Measurements from ENCODE around the gene LOC101059915.
A peak's percentile ranks its signal among the peaks of the same experiment; 100 is the strongest.
"Not testable (repeated sequence)": the region's sequence is repeated elsewhere in the genome, so short reads cannot be mapped to it uniquely, and the experiment has no call there.

Gene LOC101059915

GRCh38 chrX:71644406-71644805 is 22.9 kb upstream of the LOC101059915 start:
- DNase-seq = not testable (repeated sequence)

GRCh38 chrX:71650333-71650969 is 16.9 kb upstream of the LOC101059915 start:
- no peak for DNase-seq

- peak; percentile 48 for DNase-seq
These were observed 14.9 kb upstream of the LOC101059915 start for GRCh38 chrX:71652405-71652804.

DNA sequence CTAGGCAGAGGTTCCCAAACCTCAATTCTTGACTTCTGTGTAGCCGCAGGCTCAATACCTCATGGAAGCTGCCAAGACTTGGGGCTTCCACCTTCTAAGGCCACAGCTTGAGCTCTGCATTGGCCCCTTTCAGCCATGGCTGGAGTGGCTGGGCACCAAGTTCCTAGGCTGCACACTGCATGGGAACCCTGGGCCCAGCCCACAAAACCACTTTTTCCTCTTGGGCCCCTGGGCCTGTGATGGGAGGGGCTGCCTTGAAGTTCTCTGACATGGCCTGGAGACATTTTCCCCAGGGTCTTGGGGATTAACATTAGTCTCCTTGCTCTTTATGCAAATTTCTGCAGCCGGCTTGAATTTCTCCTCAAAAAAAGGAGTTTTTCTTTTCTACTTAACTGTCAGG is 14.0 kb upstream of the LOC101059915 start:
- no peak for DNase-seq

GRCh38 chrX:71657267-71657666 is 10.1 kb upstream of the LOC101059915 start:
- DNase-seq = no peak

GRCh38 chrX:71659342-71659741 is 8.0 kb upstream of the LOC101059915 start:
- DNase-seq = no peak

- DNase-seq = no peak
These were observed 7.4 kb upstream of the LOC101059915 start for GRCh38 chrX:71659959-71660358.

DNA sequence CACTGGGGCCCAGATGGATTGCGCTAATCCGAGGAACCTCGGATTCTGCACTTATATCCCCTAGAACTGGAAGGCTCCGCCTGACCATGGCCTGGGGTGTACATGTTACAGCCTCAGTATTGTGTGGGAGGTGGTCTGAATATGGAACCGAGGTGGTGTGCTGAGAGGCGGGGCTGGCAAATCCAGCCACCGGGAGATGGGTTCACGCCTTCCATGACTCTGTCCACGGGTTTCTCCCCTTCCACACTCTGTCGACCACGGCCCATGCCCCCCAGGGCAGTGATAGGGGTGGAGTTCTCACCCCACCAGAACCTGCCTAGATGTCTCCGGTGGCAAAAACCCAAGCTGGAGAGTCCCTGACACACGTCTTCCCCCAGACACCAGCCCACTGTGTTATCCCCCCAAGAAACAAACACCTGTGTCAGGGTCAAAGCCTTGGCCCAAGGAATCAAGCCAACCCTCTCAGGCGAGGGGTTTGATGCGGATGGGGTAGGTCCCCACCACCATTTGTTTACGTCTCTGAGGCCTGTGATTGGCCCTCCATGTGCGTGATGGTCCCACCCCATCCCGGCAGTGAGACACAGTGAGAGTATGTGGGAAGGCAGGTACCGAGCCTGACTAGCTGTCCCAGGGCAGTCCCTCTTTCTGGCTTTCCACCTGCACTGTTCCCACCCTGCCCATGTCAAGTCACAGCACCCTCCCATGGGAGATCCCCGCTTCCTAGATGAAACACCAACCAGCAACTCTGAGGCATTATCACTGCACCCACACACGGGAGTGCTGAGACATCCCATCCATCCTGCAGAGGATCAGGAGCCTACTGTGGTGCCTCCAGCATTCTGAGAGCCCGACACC is 6.6 kb upstream of the LOC101059915 start:
- no peak for DNase-seq

DNA sequence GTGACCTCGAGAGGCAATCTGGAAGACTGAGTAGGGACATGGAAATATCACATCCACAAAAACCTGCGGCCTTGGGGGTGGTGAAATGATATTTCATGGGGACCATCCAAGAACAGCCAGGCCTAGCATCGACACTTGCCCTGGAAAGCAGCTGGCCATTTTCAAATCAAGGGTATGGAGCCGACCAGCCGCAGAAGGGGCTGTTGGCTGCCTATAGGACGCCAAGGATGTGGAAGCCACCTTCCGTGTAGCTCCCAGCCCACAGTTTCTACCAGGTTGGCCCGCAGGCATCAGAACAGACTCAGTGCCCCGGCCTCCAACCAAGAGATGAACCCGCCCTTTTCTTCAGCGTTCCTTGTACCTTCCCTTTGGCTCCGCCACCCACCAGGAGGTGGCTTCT is 5.4 kb upstream of the LOC101059915 start:
- DNase-seq = no peak

DNA sequence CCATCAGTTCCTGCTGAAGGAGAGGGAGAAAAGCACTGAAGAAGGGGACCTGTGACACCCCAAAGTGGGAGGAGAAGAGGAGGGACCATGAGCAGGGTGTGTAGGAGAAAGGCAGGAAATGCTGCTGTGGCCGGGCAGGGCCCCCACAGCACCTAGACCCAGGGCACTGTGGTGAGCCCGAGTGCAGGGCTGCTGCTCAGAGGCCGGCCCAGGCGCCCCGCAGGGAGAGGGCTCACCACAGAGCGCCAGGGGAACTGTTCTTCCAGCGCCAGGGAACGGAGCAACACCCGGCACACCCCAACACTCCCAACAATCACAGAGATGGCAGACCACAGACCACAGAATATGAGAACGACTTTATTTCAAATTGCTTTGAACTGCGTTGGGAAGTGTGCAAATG is 4.7 kb upstream of the LOC101059915 start:
- not testable (repeated sequence) for DNase-seq

DNA sequence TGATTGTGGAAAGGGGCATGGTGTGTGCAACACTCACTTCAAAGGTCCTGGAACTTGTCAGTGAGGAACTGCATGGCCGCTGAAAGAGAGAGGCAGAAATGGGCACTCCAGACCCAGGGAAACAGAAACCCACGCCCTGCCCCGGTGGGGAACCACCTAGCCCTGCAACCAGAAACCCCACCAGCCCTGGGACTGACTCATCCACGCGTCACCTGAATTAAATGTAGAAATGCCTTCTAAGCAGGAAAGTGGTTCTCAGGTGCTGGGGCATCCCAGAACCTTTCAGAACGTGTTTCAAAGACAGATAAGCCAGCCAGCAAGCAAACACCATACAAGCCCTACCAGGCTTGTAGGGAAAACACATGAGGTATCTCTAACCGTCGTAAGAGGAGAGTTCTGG is 4.1 kb upstream of the LOC101059915 start:
- DNase-seq = peak; percentile 3

DNA sequence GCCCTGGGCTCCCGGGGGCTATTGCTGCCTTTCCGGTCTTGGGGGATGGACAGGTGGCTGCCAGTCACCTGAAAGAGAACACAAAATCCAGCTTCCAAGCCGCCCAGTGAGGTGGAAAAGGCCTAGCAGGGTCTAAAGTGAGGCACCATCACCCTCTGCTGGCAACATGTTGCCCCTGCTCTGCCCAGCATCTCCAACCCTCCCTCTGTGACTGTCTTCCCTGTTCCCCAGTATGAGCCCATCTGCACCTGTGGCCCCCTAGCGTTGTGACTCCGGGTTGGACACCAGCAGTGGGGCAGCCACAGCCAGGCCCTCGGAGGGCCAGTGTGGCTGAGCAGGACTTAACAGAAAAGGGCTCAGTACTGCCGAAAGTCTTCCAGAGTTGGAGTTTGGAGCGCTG is 3.1 kb upstream of the LOC101059915 start:
- not testable (repeated sequence) for DNase-seq

DNA sequence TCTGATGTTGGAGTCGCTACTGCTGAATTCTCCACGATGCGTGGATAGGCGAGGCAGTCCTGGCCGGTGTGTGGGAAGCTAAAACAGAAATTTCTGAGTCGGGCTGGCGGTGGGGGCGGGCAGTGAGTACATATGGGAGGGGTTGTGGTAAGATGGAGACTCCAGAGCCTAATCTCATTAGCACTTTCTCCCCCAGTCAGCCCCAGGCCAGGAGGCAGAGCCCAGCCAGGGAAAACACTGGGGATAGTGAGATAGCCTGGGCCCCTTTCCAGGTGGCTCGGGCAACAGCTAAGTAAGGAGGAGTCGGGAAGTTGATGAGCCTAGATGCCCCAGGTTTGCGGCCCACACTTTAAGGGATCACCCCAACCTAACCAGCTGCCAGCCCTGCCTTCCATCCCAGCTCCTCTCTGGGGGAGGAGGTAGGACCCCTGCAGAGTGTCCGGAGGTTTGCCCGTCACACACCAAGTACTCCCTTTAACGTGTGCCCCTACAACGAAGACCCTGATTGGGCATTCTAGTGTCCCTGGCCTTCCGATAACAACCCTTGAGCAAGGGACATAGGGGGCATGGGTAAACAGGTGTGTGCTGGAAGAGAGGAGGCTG is 2.4 kb upstream of the LOC101059915 start:
- no peak for DNase-seq

- DNase-seq = no peak
These were observed 1.6 kb upstream of the LOC101059915 start for GRCh38 chrX:71665747-71666146.

GRCh38 chrX:71666240-71667223 is 814 bp upstream of the LOC101059915 start:
- no peak for DNase-seq

GRCh38 chrX:71668248-71668595 is 876 bp downstream of the LOC101059915 start:
- DNase-seq = no peak

DNA sequence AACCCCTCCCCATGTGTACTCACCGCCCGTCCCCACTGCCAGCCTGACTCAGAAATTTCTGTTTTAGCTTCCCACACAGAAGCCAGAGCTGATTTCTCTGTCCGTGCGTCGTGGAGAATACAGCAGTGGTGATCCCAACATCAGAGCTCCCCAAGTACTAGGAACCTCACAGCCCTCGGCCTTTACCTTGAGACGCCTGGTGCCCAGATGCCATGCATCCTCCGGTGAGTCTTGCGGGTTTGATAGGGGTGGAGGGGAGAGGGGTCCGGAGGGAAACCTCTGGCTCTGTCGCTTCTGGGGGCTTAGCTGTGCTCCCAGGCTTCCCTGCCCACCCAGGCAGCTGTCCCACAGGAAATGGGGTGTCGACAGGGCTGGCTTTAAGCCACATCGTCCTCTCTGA is 2.1 kb downstream of the LOC101059915 start:
- no peak for DNase-seq

- peak; percentile 16 for DNase-seq
These were observed 2.6 kb downstream of the LOC101059915 start for GRCh38 chrX:71669947-71670346.

DNA sequence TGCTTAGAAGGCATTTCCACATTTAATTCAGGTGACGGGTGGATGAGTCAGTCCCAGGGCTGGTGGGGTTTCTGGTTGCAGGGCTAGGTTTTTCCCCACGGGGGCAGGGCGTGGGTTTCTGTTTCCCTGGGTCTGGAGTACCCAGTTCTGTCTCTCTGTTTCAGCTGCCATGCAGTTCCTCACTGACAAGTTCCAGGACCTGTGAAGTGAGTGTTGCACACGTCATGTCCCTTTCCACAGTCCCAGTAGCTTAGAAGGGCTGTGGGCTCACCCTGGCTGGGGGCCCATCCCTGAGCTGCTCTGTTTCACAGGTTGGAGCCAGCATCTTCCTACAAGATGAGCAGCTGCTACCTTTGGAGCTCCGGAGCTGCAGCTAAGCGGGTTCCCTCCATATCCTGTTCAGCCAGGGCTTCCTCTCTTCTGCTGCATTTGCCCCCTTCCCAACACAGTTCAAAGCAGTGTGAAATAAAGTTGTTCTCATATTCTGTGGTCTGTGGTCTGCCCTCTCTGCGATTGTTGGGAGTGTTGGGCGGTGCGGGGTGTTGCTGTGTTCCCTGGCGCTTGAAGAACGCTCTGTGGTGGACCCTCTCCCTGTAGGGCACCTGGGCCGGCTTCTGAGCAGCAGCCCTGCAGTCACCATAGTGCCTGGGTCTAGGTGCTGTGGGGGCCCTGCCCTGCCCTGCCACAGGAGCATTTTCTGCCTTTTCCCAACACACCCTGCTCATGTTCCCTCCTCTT is 3.9 kb downstream of the LOC101059915 start:
- peak; percentile 23 for DNase-seq

DNA sequence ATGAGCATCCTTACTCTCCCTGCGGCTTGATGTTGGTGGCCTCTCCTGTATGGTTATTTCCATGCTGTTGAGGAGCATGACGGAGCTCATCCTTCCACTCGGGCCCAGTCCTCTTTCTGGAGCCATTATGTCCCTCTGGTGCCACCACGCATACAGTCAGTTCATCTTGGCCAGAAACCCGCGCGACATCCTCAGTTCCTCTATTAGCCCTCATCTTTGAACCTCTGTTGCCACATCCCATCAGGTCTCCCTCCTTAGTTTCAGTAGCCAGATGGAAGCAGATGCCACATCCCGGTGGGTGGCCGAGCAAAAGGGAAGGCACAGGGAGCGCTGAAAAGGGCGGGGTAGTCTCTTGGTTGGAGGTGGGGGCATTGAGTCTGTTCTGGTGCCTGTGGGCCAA is 4.6 kb downstream of the LOC101059915 start:
- DNase-seq = no peak

DNA sequence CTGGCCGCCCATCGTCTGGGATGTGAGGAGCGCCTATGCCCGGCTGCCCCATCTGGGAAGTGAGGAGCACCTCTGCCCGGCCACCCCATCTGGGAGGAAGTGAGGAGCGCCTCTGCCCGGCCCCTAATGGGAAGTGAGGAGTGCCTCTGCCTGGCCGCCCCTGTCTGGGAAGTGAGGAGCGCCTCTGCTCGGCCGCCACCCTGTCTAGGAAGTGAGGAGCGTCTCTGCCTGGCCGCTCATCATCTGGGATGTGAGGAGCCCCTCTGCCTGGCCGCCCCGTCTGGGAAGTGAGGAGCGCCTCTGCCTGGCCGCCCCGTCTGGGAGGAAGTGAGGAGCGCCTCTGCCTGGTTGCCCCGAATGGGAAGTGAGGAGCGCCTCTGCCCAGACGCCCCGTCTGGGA is 8.3 kb downstream of the LOC101059915 start:
- DNase-seq = not testable (repeated sequence)

All from suppressor macrophage treated with lipopolysaccharide for 4 hours (primary cell).